GM18505 (cell line): ENCODE results near the gene PCDH15.

ENCODE experiments used
- ATAC-seq: cut with Tn5 transposase; IDR thresholded peaks from one replicate; pipeline ENCODE4 v1.9.1; 2021; ENCODE audit not compliant: unreplicated experiment
- POLR2A ChIP-seq: IDR thresholded peaks from 4 replicates; pipeline ENCODE4 v1.6.1; 2011; ENCODE audit warnings: borderline replicate concordance; ENCODE audit not compliant: insufficient read depth, insufficient read length; ENCODE audit errors: extremely low read depth

Gene PCDH15

GRCh38 chr10:53903756-53904155, 897.3 kb downstream of the PCDH15 start:
- no peak for ATAC-seq
- TF ChIP-seq POLR2A: no peak

- TF ChIP-seq POLR2A: no peak
- ATAC-seq: no peak
These were observed 901.4 kb downstream of the PCDH15 start for GRCh38 chr10:53899463-53900160.

- ATAC-seq: no peak
- TF ChIP-seq POLR2A: no peak
These were observed 902.5 kb downstream of the PCDH15 start for GRCh38 chr10:53898532-53898931.

- ATAC-seq: no peak
These were observed 906.9 kb downstream of the PCDH15 start for GRCh38 chr10:53894145-53894544.

GRCh38 chr10:53893061-53893460, 908.0 kb downstream of the PCDH15 start:
- no peak for ATAC-seq
- TF ChIP-seq POLR2A: no peak

More at GRCh38 chr10:53894145-53894544, 906.9 kb downstream of the PCDH15 start:
- TF ChIP-seq POLR2A: no peak

- no peak for ATAC-seq
- no peak for TF ChIP-seq POLR2A
These were observed 914.4 kb downstream of the PCDH15 start for GRCh38 chr10:53886325-53887300.

GRCh38 chr10:53864846-53865245, 936.2 kb downstream of the PCDH15 start:
- no peak for TF ChIP-seq POLR2A
- ATAC-seq: no peak

- ATAC-seq: no peak
- TF ChIP-seq POLR2A: no peak
These were observed 948.4 kb downstream of the PCDH15 start for GRCh38 chr10:53852450-53853175.

GRCh38 chr10:53846809-53847208, 954.2 kb downstream of the PCDH15 start:
- TF ChIP-seq POLR2A: no peak
- ATAC-seq: no peak

GRCh38 chr10:53843736-53844362, 957.2 kb downstream of the PCDH15 start:
- no peak for TF ChIP-seq POLR2A
- ATAC-seq: no peak

GRCh38 chr10:53841483-53842145, 959.4 kb downstream of the PCDH15 start:
- TF ChIP-seq POLR2A: no peak
- ATAC-seq: no peak

- no peak for ATAC-seq
- TF ChIP-seq POLR2A: no peak
These were observed 960.4 kb downstream of the PCDH15 start for GRCh38 chr10:53840653-53841052.
